Raji (cell line): Measurements from ENCODE around the gene ZNF821.

Experiments used
- POLR2A ChIP-seq: IDR thresholded peaks from 2 replicates; pipeline ENCODE4 v1.6.1; 2011; ENCODE audit warnings: low read depth, low read length, control low read depth; ENCODE audit not compliant: insufficient read depth

Gene ZNF821

GRCh38 chr16:71847096-71847495 is 36.9 kb downstream of the ZNF821 start:
- no peak for TF ChIP-seq POLR2A

- no peak for TF ChIP-seq POLR2A
Observed at GRCh38 chr16:71846431-71846830, 37.6 kb downstream of the ZNF821 start.

DNA sequence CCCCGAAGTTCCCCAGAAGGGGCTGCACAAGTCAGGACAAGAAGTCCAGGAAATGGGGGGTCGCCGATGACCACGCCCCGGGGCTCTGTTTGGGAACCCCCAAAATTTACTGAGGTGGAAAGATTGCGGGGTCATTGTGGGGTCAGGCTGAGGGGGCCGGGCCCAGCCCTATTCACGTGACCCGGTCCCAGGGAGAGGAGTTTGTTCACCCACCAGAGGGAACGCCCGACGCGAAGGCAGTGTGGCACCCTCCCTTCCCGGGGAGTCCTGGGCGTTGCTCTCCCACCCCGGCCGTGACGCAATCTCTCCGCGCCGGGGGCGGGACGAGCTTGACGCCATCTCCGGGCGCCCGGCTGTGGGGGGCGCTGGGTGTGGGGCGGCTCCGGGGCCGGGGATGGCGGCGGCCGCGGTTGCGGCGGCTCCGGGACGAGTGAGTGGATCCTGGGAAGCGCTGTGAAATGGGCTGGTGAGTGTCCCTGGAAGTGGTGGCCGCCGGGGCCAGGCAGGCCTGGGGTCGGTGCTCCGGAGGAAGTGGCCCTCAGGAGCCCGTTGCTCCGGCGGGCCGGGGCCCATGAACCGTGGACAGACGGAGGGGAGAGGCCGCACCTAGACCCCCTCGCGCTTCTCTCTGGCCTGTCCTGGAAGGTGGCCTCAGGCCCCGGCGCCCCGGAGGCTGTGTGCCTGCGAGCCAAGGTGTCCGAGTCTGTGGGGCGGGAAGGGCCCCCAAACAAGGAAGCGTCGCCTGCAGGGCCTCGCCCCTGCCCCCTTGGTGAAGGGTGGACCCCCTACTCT is 38.1 kb downstream of the ZNF821 start, which contains the start of gene ATXN1L:
Gene ATXN1L, plus strand, starts transcription at position 338 of the 792 bp plus-strand sequence. CDS start 3,765 bp downstream, outside the sequence.
- peak; percentile 95 for TF ChIP-seq POLR2A

DNA sequence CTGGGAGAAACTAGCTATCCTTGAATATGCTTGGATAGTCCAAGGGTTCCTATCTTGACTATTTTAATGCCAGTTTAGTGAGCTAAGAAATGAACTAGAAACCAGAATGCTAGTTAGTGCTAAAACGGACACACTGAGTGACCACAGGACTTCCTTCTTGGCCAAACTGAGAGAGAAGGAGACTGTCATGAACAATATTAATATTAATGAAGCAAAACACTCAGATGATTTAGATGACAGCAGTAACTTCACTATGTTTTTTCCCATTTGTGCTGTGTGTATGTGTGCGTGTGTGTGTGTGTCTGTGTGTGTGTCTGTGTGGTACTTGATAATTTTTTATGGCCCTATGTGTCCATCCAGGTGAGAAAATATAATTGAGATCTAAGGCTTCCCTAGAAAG is 40.4 kb downstream of the ZNF821 start:
- no peak for TF ChIP-seq POLR2A

- no peak for TF ChIP-seq POLR2A
Observed at GRCh38 chr16:71840052-71840451, 43.9 kb downstream of the ZNF821 start.

- TF ChIP-seq POLR2A: no peak
Observed at GRCh38 chr16:71837150-71837549, 46.8 kb downstream of the ZNF821 start.

DNA sequence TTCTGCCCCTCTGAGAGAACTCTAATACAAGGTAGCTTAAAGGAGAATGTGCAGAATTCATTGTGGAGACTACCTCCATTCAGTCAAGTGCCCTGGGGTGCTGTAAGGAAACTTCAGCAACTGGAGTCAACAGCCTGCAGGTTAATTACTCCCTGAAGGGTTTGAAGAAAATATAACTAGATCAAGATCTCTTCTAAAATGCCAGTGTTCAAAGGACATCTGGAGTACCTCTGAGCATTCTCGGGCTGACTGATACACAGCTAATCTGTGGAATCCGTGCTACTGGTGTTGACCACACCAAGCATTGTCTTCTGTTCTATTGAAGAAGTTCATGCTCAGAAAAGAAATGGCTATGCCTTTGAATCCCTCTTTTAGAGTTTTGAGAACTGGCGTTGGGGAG is 49.7 kb downstream of the ZNF821 start:
- TF ChIP-seq POLR2A: no peak

GRCh38 chr16:71830359-71830758 is 53.6 kb downstream of the ZNF821 start:
- no peak for TF ChIP-seq POLR2A

- no peak for TF ChIP-seq POLR2A
Observed at GRCh38 chr16:71826533-71827017, 57.4 kb downstream of the ZNF821 start.

DNA sequence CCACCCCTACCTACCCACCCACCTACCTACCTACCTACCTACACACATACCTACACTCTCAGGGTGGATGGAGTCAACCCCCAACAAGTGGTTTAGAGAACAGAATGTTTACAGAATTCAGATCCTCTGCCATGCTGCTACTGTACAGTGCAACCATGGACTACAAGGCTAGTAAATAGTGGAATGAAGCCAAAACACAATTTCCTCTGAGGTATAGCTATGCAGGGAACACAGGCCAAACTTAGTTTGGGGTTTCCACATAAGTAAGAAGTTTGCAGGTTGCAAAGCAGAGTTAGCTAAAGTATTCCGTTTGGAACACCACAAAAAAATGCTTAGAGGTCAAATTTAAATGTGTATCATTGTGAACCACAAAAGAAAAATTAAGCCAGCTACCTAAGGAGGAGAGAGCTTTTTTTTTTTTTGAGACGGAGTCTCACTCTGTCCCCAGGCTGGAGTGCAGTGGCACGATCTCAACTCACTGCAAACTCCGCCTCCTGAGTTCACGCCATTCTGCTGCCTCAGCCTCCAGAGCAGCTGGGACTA is 72.7 kb downstream of the ZNF821 start:
- no peak for TF ChIP-seq POLR2A
